ENCODE results near the gene GLT6D1. TPM values are rescaled to one million over a fixed set of nuclear protein-coding genes. Genes with fewer than 3 reads are reported as not detected.

The GLT6D1 gene
- total RNA-seq, 1 donor from 2014 or later, result not detected

GRCh38 chr9:135589596-135590485 lies 49.5 kb downstream of the GLT6D1 start:
- Mint-ChIP-seq H3K9me3 (ENCODE audit: low read depth) (peaks cover 4% of the 10 kb centered on the region), H3K27me3 (ENCODE audit: low read depth) (peaks cover 11% of the 10 kb centered on the region), H3K4me1 (ENCODE audit: low read depth) (no peaks in the 10 kb centered on the region), H3K4me3 (ENCODE audit: unreplicated experiment) (no peak overlapping the region), H3K27ac (ENCODE audit: unreplicated experiment) (no peak overlapping the region), H3K36me3 (ENCODE audit: low read depth) (peaks cover 2% of the 10 kb centered on the region)
- TF ChIP-seq CTCF (IDR thresholded peaks at IDR 0.05), result no peak
- no peak for DNase-seq (ENCODE audit: low spot score)

- no peak for TF ChIP-seq CTCF (IDR thresholded peaks at IDR 0.05)
- H3K4me3 Mint-ChIP-seq (ENCODE audit: unreplicated experiment), result no peak overlapping the region
- no peak overlapping the region for H3K27ac Mint-ChIP-seq (ENCODE audit: unreplicated experiment)
- peaks cover 2% of the 10 kb centered on the region for H3K9me3 Mint-ChIP-seq (ENCODE audit: low read depth)
- peaks cover 10% of the 10 kb centered on the region for H3K27me3 Mint-ChIP-seq (ENCODE audit: low read depth)
- peak; percentile 77 for DNase-seq (ENCODE audit: low spot score)
- no peaks in the 10 kb centered on the region for H3K4me1 Mint-ChIP-seq (ENCODE audit: low read depth)
- peaks cover 2% of the 10 kb centered on the region for H3K36me3 Mint-ChIP-seq (ENCODE audit: low read depth)
Measured at GRCh38 chr9:135588886-135589595, 50.3 kb downstream of the GLT6D1 start.

GRCh38 chr9:135588371-135588770 lies 51.0 kb downstream of the GLT6D1 start:
- no peaks in the 10 kb centered on the region for H3K36me3 Mint-ChIP-seq (ENCODE audit: low read depth)
- DNase-seq (ENCODE audit: low spot score), result peak; percentile 63
- H3K4me1 Mint-ChIP-seq (ENCODE audit: low read depth), result no peaks in the 10 kb centered on the region
- H3K27me3 Mint-ChIP-seq (ENCODE audit: low read depth), result peaks cover 6% of the 10 kb centered on the region
- H3K27ac Mint-ChIP-seq (ENCODE audit: unreplicated experiment), result no peak overlapping the region
- H3K4me3 Mint-ChIP-seq (ENCODE audit: unreplicated experiment), result no peak overlapping the region
- H3K9me3 Mint-ChIP-seq (ENCODE audit: low read depth), result no peaks in the 10 kb centered on the region
- TF ChIP-seq CTCF (IDR thresholded peaks at IDR 0.05), result no peak

- DNase-seq (ENCODE audit: low spot score), result no peak
- Mint-ChIP-seq H3K27ac (ENCODE audit: unreplicated experiment) (no peak overlapping the region), H3K4me1 (ENCODE audit: low read depth) (no peaks in the 10 kb centered on the region), H3K9me3 (ENCODE audit: low read depth) (no peaks in the 10 kb centered on the region), H3K36me3 (ENCODE audit: low read depth) (no peaks in the 10 kb centered on the region), H3K4me3 (ENCODE audit: unreplicated experiment) (no peak overlapping the region), H3K27me3 (ENCODE audit: low read depth) (peaks cover 6% of the 10 kb centered on the region)
- TF ChIP-seq CTCF (IDR thresholded peaks at IDR 0.05), result no peak
Measured at GRCh38 chr9:135587658-135588057, 51.7 kb downstream of the GLT6D1 start.

GRCh38 chr9:135586601-135587109 lies 52.7 kb downstream of the GLT6D1 start:
- Mint-ChIP-seq H3K9me3 (ENCODE audit: low read depth) (no peaks in the 10 kb centered on the region), H3K27ac (ENCODE audit: unreplicated experiment) (no peak overlapping the region), H3K36me3 (ENCODE audit: low read depth) (no peaks in the 10 kb centered on the region), H3K27me3 (ENCODE audit: low read depth) (peaks cover 9% of the 10 kb centered on the region), H3K4me3 (ENCODE audit: unreplicated experiment) (no peak overlapping the region), H3K4me1 (ENCODE audit: low read depth) (no peaks in the 10 kb centered on the region)
- DNase-seq (ENCODE audit: low spot score), result peak; percentile 77
- no peak for TF ChIP-seq CTCF (IDR thresholded peaks at IDR 0.05)

All from chondrocyte (in vitro differentiated cells).